Metanephros (tissue), 1 donor: ENCODE measurements around the gene RHBDL1. TPM values are rescaled to one million over a fixed set of nuclear protein-coding genes. Genes with fewer than 3 reads are reported as not detected.

Experiments
- total RNA-seq: library from RNA; depleted of rRNA; stranded (reverse); fragments of >200 nt; gene quantifications from one replicate; pipeline ENCODE4 v1.2.3, GENCODE V29; 2014

RHBDL1 gene
- total RNA-seq = 2.6 TPM

GRCh38 chr16:674968-675883, at the start of gene RHBDL1:
TSS of gene RHBDL1 (plus strand) at chr16:675671. CDS start at chr16:675791, 120 bp downstream.

GRCh38 chr16:630815-631405, 44.6 kb upstream of the RHBDL1 start, which contains the start of gene WFIKKN1:
TSS of gene WFIKKN1 (plus strand) at chr16:630985. CDS start at chr16:631254, 269 bp downstream.

GRCh38 chr16:636206-637080, 39.0 kb upstream of the RHBDL1 start, which contains the start of gene METTL26:
TSS of gene METTL26 (minus strand) at chr16:636305. CDS start at chr16:636290, 15 bp downstream.

DNA sequence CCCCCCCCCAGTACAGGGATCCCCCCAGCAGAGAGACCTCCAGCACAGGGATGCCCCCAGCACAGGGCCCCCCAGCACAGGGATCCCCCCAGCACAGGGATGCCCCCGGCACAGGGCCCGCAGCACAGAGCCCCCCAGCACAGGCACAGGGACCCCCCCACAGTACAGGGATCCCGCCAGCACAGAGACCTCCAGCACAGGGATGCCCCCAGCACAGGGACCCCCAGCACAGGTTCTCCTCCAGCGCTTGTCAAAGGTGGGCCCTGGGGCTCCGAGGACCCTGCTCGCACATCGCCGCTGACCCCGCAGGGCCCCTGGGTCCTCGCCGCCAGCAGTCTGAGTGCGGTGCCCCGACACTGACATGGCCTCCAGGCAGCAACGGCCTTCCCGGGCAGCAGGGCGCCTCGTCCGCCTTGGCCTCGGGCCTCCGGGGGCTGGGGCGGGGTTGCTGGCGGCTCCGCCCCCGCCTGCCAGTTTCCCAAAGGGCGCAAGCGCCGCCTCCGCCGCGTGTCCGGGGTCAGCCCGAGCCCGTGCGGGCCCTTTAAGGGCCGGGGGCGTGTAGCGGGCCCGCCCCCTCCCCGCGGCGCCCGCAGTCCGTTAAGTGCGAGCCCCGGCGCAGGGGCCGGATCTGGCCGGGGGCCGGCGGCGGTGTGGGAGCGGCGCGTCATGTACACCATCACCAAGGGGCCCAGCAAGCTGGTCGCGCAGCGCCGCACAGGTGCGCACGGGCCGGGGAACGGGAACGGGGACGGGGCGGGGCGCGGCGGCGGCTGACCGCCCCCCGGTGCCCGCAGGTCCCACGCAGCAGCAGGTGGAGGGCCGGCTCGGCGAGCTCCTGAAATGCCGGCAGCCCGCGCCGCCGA, 33.9 kb upstream of the RHBDL1 start, which contains the start of gene MCRIP2:
TSS of gene MCRIP2 (plus strand) at position 503 of the 863 bp plus-strand sequence. CDS start at position 667, 164 bp downstream.

GRCh38 chr16:648781-649589, 26.5 kb upstream of the RHBDL1 start, which contains the start of gene WDR90:
TSS of gene WDR90 (plus strand) at chr16:649365. CDS start at chr16:649417, 52 bp downstream.

GRCh38 chr16:667780-668518, 7.5 kb upstream of the RHBDL1 start, which contains the start of gene RHOT2:
TSS of gene RHOT2 (plus strand) at chr16:668132. CDS start at chr16:668200, 68 bp downstream.

GRCh38 chr16:679814-680624, 4.5 kb downstream of the RHBDL1 start, which contains the start of gene STUB1:
TSS of gene STUB1 (plus strand) at chr16:680410. CDS start at chr16:680526, 116 bp downstream.

DNA sequence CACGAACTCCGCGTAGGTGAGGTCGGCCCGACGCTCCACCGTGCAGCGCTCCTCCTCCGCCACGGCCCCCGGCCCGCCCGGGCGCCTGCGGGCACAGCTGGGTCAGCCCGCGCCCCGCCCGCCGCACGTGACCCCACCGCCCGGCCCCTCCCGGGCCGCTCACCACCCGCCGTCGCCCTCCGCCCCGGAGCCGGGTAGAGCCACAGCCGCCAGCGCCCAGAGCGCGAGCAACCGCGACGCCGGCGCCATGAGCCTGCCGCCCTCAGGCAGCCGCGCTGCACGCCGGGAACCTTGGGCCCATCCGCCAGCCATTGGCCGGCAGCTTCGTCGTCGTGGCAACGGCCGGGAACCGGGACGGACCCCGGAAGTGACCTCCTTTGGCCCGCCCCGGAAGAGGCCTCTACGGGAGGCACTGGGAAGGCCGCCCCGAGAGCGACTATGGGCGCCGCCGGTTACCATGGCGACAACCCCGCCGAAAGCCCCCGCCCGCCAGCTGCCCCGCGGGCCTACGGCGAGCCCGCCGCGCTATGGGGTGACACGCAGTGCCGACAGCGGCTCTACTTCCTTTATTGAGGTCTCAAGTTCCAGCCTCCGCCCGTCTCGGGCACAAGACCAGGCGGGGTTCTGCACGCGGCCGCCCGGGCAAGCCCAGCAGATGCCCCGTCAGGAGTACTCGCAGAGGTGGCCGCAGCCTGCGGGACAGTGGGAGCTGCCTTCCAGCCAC, 8.8 kb downstream of the RHBDL1 start, which contains the start of gene JMJD8:
TSS of gene JMJD8 (minus strand) at position 264 of the 724 bp plus-strand sequence. CDS start at position 249, 15 bp downstream.

DNA sequence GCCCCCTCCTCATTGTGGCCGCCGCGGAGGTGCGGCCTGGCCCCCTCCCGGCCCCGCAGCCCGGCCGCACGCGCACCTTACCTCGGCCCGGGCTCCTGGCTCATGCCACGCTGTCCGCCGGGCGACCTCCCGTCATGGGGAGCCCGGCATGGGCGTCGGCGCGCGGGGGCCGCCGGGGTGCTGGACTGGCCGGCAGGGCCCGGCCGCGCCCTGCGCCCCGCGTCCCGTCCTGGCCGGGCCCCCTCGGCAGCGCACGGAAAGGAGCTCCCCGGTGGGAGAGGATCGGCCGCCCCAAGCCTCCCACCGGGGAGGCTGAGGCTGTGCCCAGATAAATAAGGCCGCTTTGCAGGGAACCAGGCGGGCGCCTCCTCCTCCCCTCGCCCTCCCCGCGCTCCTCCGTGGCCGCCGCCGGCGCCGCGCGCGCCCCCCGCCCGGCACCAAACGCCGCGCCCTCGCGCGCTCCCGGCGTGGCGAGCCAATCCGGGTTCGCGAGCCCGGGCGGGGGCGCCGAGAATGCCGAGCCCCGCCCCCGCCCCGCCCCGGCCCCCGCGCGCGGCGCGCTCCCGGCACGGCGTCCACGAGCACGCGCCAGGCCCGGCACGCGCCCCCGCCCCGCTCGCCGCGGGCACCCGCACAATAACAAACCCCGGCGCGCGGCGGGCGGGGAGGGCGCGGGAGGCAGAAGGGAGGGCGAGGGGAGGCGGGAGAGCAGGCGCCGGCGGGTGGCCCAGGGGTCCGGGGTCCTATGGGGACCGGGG, 30.1 kb downstream of the RHBDL1 start, which contains the start of gene FBXL16:
TSS of gene FBXL16 (minus strand) at position 371 of the 758 bp plus-strand sequence. CDS start 8,396 bp downstream, outside the sequence.

DNA sequence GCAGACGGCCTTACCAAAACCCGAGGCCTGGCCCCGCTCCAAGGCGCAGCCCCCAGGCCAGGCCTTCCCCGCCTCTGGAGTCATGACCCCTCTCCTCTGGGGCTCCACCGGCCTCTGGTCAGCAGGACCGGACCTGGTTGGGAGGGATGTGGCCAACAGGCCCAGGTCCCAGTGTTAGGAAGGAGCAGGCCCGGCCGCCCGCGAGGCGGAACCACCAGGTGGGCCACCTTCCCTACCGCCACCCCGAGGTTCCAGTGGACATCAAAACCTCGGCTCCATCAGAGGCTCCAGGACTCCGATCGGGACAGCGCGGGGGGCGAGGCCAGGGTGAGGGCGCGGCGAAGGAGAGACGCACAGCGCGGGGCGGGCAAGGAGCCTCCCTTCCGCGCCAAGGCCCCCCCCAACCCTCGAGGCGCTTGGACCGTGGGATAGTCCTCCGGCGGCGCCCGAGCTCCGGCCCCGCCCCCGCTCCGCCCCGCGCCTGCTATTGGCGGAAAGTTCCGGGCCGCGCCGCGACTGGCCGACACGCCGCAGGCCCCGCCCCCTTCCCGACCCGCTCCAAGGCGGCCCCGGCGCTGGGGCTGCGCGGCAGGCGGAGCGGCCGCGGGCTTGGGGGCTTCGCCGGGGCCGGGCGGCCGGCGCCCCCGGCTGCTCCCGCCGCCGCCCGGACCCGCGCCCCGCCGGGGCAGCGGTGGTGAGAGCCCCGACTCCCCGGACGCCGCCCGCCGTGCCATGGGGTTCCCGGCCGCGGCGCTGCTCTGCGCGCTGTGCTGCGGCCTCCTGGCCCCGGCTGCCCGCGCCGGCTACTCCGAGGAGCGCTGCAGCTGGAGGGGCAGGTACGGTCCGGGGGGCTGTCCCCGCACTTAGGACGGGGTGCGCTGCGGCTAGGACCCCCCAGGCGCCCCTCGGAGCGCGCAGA, 39.3 kb downstream of the RHBDL1 start, which contains the start of gene METRN:
TSS of gene METRN (plus strand) at position 561 of the 919 bp plus-strand sequence. CDS start at position 733, 172 bp downstream.

DNA sequence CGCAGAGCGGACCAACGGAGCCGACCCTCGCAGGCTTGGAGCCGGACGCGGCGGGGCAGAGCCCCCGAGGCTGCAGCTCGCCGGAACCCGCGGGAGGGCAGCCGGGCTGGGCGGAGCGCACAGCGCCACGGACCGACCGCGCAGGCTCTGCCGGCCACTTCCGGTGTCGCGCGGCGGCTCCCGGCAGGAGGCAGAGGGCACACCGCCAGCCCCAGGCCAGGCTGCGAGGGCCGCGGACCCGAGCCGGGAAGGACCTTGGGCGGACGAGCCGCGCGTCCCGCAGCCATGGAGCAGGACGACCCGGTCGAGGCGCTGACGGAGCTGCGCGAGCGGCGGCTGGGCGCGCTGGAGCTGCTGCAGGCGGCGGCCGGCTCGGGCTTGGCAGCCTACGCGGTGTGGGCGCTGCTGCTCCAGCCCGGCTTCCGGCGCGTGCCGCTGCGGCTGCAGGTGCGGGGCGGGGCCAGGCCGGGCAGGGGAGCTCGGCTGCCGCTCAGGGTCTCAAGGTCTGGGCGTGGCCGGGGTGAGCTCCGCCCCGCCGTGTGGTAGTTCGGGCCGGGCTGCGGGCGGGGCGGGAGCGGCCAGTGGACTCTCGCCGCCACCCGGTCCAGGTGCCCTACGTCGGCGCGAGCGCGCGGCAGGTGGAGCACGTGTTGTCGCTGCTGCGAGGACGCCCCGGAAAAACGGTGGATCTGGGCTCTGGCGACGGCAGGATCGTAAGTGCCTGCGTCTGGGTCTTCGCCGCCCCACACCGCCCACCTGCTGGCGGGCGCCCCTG, 45.7 kb downstream of the RHBDL1 start, which contains the start of gene ANTKMT:
TSS of gene ANTKMT (plus strand) at position 157 of the 775 bp plus-strand sequence. CDS start at position 286, 129 bp downstream.

GRCh38 chr16:726438-727290, 51.2 kb downstream of the RHBDL1 start, which contains the start of the genes CCDC78 and HAGHL:
TSS of gene CCDC78 (minus strand) at chr16:726443. CDS start at chr16:726367, 76 bp downstream.
TSS of gene HAGHL (plus strand) at chr16:727106. CDS start at chr16:727510, 404 bp downstream.

